A549 (cell line): ENCODE measurements around the gene TSFM.

Experiments used
- POLR2AphosphoS2 ChIP-seq: conservative IDR thresholded peaks from 2 replicates; pipeline ENCODE4 v1.6.1; 2012; ENCODE audit warnings: low read length, improper control_type of control experiment, inconsistent platforms
- TF ChIP-seq, protein P1 (sequence below): fragments of >200 bp; sonication (Bioruptor Twin); formaldehyde crosslinking; IDR thresholded peaks from 3 replicates; pipeline ENCODE4 v1.5.1; 2016

DNA sequence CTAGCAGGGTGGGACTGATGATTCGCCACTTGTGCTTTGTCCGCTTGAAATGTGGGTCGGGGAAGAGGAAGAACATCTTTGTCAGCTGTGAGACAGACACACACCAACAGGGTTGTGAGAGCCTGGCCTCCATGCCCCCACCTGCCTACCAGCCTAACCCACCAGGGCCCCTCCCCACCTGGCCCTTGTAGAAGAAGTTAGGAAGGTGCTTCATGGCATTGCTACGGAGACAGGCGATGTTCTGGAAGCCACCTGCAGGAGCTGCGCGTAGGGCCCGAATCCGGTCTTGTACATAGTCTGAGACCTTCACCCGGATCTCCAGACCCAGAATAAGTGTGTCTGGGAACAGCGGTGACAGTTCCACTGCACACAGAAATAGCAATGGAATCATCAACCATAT is 13.0 kb upstream of the TSFM start:
- TF ChIP-seq, protein P1, sequence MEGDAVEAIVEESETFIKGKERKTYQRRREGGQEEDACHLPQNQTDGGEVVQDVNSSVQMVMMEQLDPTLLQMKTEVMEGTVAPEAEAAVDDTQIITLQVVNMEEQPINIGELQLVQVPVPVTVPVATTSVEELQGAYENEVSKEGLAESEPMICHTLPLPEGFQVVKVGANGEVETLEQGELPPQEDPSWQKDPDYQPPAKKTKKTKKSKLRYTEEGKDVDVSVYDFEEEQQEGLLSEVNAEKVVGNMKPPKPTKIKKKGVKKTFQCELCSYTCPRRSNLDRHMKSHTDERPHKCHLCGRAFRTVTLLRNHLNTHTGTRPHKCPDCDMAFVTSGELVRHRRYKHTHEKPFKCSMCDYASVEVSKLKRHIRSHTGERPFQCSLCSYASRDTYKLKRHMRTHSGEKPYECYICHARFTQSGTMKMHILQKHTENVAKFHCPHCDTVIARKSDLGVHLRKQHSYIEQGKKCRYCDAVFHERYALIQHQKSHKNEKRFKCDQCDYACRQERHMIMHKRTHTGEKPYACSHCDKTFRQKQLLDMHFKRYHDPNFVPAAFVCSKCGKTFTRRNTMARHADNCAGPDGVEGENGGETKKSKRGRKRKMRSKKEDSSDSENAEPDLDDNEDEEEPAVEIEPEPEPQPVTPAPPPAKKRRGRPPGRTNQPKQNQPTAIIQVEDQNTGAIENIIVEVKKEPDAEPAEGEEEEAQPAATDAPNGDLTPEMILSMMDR, result no peak
- TF ChIP-seq POLR2AphosphoS2, result no peak
